LNCAP (cell line): ENCODE data around the gene FRG2B.

Source experiments
- TF ChIP-seq, protein P1 (sequence below): fragments of 450-650 bp; IDR thresholded peaks from 2 replicates; pipeline ENCODE4 v1.5.1; 2017; ENCODE audit warnings: mild to moderate bottlenecking

FRG2B gene

GRCh38 chr10:133613699-133614098, 12.9 kb downstream of the FRG2B start:
- TF ChIP-seq, protein P1, sequence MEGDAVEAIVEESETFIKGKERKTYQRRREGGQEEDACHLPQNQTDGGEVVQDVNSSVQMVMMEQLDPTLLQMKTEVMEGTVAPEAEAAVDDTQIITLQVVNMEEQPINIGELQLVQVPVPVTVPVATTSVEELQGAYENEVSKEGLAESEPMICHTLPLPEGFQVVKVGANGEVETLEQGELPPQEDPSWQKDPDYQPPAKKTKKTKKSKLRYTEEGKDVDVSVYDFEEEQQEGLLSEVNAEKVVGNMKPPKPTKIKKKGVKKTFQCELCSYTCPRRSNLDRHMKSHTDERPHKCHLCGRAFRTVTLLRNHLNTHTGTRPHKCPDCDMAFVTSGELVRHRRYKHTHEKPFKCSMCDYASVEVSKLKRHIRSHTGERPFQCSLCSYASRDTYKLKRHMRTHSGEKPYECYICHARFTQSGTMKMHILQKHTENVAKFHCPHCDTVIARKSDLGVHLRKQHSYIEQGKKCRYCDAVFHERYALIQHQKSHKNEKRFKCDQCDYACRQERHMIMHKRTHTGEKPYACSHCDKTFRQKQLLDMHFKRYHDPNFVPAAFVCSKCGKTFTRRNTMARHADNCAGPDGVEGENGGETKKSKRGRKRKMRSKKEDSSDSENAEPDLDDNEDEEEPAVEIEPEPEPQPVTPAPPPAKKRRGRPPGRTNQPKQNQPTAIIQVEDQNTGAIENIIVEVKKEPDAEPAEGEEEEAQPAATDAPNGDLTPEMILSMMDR = no peak

GRCh38 chr10:133611079-133611478, 15.5 kb downstream of the FRG2B start:
- TF ChIP-seq, protein P1 = no peak

- TF ChIP-seq, protein P1 = peak; percentile 65
Observed at GRCh38 chr10:133608855-133609254, 17.7 kb downstream of the FRG2B start.

DNA sequence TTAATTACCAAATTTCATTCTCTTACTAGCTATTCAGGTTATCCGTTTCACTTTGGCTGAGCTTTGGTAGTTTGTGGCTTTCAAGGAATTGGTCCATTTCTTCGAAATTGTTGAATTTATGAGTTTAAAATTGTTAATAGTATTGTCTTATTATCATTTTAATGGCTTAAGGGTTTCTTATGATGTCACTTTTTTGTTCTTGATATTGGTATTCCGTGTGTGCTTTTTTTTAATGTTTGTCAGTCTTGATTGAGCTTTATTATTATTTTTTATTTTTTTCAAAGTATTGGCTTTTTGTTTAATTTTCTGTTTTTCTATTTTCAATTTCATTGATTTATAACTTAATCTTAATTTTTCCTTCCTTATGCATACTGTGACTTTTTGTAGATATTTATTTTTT, 25.9 kb downstream of the FRG2B start:
- TF ChIP-seq, protein P1 = no peak

GRCh38 chr10:133592716-133593115, 33.9 kb downstream of the FRG2B start:
- TF ChIP-seq, protein P1 = no peak

GRCh38 chr10:133590970-133591359, 35.6 kb downstream of the FRG2B start:
- TF ChIP-seq, protein P1 = no peak

- TF ChIP-seq, protein P1 = no peak
Observed at GRCh38 chr10:133590226-133590969, 36.2 kb downstream of the FRG2B start.
